ENCODE results near the gene XXYLT1. TPM values are rescaled to one million over a fixed set of nuclear protein-coding genes. Genes with fewer than 3 reads are reported as not detected.

Gene XXYLT1
- total RNA-seq, 4 donors from 2014 or later, result 9.6 to 17.7 (median 13.2) TPM

GRCh38 chr3:195129644-195130492 lies 141.1 kb downstream of the XXYLT1 start:
- TF ChIP-seq POLR2A (IDR thresholded peaks at IDR 0.05) (no peak), EP300 (IDR thresholded peaks at IDR 0.05) (no peak), CTCF (IDR thresholded peaks at IDR 0.05) (no peak)
- Histone ChIP-seq H3K4me1 (peaks cover 0 to 7% (median 0%) of the 10 kb centered on the region in 4 donors), H3K9me3 (no peaks in the 10 kb centered on the region), H3K4me3 (no peak overlapping the region), H3K36me3 (no peaks in the 10 kb centered on the region), H3K27me3 (no peaks in the 10 kb centered on the region), H3K27ac (no peak overlapping the region)
- DNase-seq (ENCODE audit: low spot score in 2 of 2), result no peak
- WGBS, 2 donors, result 69 to 70% methylated on average over 11 of the region's 11 CpGs

- DNase-seq (ENCODE audit: low spot score in 2 of 2), result no peak
- no peaks in the 10 kb centered on the region for H3K27me3 ChIP-seq
- no peak overlapping the region for H3K27ac ChIP-seq
- no peaks in the 10 kb centered on the region for H3K9me3 ChIP-seq
- no peaks in the 10 kb centered on the region for H3K36me3 ChIP-seq
- H3K4me3 ChIP-seq, result no peak overlapping the region
- peaks cover 0 to 7% (median 0%) of the 10 kb centered on the region in 4 donors for H3K4me1 ChIP-seq
- 82 to 85% methylated on average over 12 of the region's 12 CpGs for WGBS, 2 donors
- TF ChIP-seq CTCF (IDR thresholded peaks at IDR 0.05), result no peak
- TF ChIP-seq EP300 (IDR thresholded peaks at IDR 0.05), result no peak
- TF ChIP-seq POLR2A (IDR thresholded peaks at IDR 0.05), result no peak
Observed at GRCh38 chr3:195129072-195129643, 141.8 kb downstream of the XXYLT1 start.

GRCh38 chr3:195128255-195129071 lies 142.5 kb downstream of the XXYLT1 start:
- no peaks in the 10 kb centered on the region for H3K36me3 ChIP-seq
- WGBS, 2 donors, result 69 to 76% methylated on average over 7 of the region's 7 CpGs
- no peak overlapping the region for H3K27ac ChIP-seq
- no peak overlapping the region for H3K4me3 ChIP-seq
- TF ChIP-seq POLR2A (IDR thresholded peaks at IDR 0.05) (no peak), EP300 (IDR thresholded peaks at IDR 0.05) (no peak), CTCF (IDR thresholded peaks at IDR 0.05) (no peak)
- H3K4me1 ChIP-seq, result peaks cover 0 to 7% (median 0%) of the 10 kb centered on the region in 4 donors
- no peaks in the 10 kb centered on the region for H3K9me3 ChIP-seq
- no peak for DNase-seq (ENCODE audit: low spot score in 2 of 2)
- no peaks in the 10 kb centered on the region for H3K27me3 ChIP-seq

GRCh38 chr3:195126056-195126605 lies 144.8 kb downstream of the XXYLT1 start:
- Histone ChIP-seq H3K4me3 (no peak overlapping the region), H3K27ac (no peak overlapping the region), H3K9me3 (no peaks in the 10 kb centered on the region), H3K4me1 (peaks cover 0 to 7% (median 0%) of the 10 kb centered on the region in 4 donors), H3K36me3 (no peaks in the 10 kb centered on the region), H3K27me3 (no peaks in the 10 kb centered on the region)
- TF ChIP-seq POLR2A (IDR thresholded peaks at IDR 0.05) (no peak), EP300 (IDR thresholded peaks at IDR 0.05) (no peak), CTCF (IDR thresholded peaks at IDR 0.05) (no peak)
- DNase-seq (ENCODE audit: low spot score in 2 of 2), result no peak
- 89 to 93% methylated on average over 14 of the region's 14 CpGs for WGBS, 2 donors

Data from tibial nerve (tissue), 4 donors.